GM18519 (cell line): ENCODE results near the gene PAK2.
"Not testable (repeated sequence)": the region's sequence is repeated elsewhere in the genome, so short reads cannot be mapped to it uniquely, and the experiment has no call there.

Source experiments
- ATAC-seq: cut with Tn5 transposase; IDR thresholded peaks from one replicate; pipeline ENCODE4 v1.9.1; 2021; ENCODE audit warnings: mild to moderate bottlenecking, moderate library complexity; ENCODE audit not compliant: unreplicated experiment, low FRiP score

Gene PAK2

DNA sequence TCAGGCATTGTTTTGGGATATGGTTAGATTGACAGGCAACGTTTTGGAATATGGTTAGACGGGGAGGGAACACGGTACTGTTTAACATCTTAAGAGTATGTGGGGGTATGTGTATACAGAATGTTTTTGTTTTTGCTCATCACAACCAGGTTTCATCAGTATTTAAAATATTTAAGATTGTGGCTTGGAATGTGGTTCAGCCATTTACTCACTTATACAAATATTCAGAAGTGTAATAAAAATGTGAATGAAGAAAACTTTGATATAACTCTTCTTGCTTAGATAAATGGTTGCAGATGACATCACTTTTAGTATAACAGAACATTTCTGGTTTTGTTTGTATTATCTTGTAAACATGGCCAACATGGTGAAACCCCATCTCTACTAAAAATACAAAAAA lies 3.9 kb upstream of the PAK2 start:
- ATAC-seq: no peak

DNA sequence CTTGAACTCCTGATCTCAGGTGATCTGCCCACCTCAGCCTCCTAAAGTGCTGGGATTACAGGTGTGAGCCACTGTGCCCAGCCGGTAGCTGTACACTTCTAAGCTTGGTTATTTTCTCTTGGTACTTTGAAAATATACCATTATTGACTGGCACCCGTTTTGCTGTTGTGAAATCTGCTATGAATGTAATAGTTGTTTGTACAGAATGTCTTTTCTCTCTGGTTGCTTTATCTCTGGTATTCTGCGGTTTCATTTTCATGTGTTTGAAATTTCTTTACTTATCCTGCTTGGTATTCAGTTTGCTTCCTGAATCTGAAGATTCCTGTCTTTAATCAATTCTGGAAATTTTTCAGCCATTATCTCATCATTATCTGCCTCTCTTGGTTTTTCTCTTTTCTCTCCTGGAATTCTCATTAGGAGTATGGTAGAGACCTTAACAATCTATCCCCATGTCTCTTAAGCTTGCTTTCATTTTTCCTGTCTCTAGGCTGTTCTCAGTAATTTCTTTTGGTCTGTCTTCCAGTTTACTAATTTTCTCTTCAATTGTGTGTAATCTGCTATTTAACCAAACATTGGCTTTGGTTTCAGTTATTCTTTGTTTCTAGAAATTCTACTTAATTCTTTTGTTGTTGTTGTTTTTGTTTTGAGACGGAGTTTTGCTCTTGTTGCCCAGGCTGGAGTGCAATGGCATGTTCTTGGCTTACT lies 2.8 kb upstream of the PAK2 start:
- ATAC-seq: no peak

DNA sequence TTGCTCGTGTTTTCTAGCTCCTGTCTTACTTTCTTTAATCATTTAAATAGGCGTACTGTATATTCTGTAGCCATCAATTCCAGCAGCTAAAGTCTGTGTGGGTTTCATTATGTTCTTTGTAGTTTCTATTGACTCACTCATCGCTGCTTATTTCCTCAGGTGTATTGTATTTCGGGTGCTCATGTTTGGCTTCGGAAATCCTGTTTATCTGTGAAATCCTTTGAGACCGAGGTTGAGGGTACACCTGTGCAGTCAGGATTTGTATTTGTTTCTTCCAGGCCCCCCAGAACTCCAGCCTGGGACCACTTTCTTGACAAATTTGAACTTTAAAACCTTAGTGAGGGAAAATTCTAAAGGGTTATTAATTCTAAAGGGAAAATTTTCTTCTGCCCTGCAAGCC lies 2.0 kb upstream of the PAK2 start:
- no peak for ATAC-seq

DNA sequence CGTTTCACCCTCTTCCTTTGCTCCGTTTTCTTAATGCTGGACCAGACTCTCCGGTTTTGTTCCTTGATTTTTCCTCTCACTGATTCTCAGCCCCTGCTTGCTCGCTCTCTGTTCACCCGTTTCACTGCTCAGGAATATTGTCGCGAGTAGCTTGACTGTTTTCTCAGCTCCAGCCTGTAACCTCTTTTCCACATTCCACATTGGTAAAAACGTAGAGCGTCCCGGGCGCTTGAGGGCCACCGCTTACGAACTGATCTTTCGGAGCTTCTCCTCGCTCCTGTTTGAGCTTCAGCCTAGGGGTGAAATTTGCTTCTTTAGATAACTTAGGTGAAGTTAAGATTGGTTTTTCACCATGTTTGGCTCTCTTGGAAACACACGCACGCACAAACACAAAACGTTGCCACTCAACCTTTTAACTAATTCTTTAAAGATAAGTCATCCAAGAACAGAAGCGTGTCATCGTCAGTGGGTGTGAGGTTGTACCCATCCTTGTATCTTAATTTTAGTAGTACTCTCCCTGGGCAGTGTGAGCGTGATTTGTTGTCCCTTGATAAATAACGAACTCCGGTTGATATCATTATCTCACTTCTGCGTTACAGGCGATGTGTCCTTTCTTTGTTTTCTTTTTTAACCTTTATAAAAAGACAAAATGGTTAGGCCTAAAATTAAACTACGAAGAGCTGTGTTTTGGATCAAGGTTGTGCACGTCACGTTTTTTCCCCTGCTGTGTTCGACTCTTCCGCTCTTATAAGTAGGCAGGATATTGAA lies 1.0 kb downstream of the PAK2 start:
- no peak for ATAC-seq

DNA sequence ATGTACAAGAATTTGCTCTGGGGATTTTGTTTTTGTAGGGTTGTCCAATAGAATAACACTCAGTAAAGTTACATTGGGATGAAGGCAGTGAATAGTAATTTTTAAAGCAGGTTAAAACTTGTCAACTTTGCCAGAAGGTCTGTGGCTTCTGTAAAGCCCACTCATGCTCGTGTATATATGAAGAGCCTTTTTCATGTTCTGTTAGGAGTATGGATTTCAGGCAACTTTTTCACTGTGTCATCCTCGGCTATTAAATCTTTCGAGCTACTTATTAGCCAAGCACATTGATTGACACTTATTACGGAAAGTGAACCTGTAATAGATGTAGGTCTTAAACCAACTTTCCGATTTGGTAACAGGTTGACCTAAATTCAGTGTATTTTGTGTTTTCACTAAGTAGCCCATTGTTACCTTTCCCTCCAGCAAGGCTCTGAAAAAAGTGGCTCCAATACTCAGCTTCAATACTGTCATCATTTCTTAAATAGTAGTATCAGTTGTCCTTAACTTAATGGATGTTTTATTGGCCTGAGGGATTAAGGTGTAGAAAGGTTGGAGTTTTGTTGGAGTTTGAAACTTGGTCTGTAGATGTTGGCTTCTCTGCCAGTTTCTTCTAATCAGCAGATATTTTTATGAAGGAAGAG lies 1.7 kb downstream of the PAK2 start:
- ATAC-seq: no peak

DNA sequence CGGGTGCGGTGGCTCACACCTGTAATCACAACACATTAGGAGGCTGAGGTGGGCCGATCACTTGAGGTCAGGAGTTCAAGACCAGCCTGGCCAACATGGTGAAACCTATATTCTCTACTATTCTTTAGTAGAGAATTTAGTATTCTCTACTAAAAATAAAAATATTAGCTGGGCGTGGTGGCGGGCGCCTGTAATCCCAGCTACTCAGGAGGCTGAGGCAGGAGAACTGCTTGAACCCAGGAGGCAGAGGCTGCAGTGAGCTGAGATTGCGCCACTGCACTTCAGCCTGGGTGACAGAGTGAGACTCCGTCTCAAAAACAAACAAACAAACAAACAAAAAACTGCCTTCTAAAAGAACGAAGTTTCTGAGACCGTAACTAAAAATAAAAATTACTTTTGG lies 3.9 kb downstream of the PAK2 start:
- ATAC-seq: not testable (repeated sequence)

DNA sequence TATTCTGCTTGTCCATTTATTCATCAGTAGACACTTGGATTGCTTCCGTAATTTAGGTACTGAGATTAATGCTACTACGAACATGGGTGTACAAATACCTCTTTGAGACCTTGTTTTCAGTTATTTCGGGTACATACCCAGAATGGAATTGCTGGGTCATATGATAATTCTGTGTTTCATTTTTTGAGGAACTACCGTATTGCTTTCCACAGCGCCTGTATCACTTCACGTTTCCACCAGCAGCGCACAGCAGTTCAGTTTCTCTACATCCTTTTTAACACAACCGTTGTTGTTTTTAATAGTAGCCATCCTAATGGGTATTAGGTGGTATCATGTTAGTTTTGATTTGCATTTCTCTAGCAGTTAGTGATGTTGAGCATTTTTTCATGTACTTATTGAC lies 9.5 kb downstream of the PAK2 start:
- no peak for ATAC-seq

DNA sequence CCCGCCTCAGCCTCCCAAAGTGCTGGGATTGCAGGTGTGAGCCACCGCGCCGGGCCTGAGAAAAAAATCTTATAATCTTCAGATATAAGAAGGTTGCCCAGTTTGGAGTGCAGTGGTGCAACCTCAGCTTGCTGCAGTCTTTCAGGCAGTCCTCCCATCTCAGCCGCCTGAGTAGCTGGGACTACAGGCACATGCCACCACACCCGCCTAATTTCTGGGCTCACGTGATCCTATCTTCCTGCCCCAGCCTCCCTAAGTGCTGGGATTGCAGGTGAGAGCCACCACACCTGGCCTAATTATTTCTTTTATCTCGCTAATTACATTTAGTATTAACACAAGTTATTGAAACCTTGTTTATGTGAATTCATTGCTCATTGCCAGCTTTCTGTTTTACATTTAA lies 13.5 kb downstream of the PAK2 start:
- ATAC-seq: no peak

DNA sequence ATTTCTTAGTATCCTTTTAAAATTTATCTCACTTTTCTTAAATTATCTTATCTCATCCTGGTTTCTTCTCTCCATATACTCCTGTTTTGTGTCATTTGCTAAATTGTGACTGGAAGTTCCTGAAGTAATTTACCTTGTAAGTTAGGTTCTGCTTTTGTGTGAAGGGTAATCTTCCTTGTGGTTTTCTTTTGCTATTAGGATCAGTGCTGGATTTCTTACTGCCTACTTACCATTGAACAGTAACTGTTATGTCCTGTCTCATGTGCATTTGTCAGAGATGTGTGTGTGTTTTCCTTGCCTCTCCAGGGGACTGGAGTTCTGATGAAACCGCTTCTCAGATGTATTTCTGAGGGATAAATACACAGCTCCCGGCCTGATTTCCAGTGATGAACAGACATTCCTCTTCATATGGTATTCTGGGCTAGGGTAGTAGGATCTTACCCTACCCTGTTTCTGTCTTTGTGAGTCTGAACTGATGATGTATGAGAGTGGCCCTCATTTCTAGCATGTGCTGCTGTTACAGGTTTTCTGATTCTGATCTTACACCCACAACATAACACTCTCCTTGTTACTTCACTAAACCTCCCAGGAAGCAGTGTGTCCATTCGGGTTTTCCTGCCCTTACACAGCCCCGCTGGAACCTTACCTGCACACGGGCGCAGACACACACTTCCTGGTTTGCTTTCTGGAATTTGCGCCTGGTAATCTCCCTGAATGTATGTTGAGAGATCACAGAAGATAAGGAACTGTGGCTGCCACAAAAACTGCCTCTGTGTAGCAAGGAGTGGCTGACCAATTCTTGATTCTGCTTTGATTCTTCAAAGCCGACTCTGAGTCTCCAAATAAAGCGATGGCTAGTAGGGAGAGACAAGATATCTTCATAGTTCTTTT lies 14.7 kb downstream of the PAK2 start:
- ATAC-seq: no peak

DNA sequence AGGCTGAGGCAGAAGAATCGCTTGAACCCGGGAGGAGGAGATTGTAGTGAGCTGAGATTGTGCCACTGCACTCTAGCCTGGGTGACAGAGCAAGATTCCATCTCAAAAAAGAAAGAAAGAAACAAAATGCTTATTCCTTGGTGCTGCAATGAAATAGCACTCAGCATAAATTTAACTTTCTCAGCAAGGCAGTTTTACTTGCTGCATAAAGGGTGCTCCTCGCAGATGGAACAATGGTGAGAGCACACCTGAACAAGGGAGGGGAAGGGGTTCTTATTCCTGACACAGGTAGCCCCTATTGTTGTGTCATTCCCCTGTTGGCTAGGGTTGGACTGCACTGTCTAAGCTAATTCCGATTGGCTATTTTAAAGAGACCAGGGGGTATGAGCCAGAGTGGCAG lies 17.1 kb downstream of the PAK2 start:
- no peak for ATAC-seq

DNA sequence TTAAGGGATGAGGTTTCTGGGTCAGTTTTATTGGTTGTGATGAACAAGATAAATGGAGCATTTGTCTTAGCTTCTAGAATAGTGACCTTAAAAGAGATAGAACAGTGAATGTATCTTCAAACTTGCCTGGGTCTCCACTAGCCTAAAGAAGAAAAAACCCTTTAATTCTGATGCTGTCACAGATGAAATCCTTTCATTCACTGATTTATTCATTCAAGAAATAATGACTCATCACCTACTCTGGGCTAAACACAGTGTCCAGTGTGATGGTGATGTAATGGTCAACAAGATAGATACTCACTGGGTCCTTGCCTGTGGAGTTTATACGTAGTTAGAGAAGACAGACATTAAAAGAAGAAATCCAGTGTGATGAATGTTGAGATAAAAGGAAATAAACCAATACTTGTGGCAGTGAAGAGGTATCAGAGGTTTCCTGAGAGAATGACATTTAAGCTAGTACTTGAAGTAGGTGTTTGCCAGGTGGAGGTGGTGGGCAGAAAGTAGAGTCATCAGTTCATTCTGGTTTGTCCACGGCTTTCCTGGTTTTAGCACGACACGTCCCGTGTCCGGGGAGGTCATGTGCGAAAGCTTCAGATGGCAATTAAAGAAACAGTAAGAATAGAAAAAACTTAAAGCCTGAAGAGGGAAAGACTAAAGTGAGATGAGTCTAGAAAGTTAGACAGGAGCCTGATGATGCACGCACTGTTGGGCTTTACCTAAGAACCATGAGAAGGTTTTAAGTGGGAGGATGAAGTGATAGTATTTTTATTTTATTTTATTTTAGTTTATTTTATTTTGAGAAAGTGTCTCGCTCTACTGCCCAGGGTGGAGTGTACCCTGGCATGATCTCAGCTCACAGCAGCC lies 18.5 kb downstream of the PAK2 start:
- ATAC-seq: no peak

DNA sequence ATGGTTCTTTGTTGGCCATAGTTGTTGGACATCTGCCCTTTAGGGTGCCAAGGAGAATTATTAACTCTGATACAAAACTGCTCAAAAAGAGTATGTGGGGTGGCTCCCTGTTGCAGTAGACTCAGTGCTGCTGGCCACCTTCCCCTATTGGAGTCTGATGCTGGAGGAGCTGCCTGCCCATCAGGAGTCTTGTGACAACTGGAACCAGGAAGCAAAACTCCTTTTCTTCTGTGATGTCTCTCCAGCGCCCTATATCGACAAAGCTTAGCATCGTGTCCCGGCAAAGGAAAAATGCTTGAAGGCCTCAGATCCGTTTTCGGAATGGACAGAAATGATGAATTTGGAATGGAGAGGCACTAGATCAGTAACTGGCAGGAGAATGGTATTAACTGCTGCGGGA lies 23.5 kb downstream of the PAK2 start:
- ATAC-seq: no peak

DNA sequence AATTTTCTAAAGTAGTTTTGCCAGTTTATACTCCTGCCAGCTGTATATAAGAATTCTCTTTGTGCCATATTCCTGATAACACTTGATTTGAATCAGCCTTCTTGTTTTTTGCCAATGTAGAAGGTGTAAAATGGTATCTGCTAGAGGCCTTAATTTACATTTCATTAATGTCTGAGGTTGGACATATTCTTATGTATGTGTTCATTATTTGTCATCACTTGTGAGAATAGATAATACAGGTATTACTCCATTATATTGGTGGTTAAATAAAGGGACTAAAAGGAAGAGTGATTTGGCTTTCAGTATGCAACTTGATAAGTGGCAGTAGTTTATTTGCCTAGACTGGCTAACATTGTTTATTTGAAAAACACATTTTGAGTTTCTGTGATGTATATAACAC lies 25.8 kb downstream of the PAK2 start:
- ATAC-seq: no peak

DNA sequence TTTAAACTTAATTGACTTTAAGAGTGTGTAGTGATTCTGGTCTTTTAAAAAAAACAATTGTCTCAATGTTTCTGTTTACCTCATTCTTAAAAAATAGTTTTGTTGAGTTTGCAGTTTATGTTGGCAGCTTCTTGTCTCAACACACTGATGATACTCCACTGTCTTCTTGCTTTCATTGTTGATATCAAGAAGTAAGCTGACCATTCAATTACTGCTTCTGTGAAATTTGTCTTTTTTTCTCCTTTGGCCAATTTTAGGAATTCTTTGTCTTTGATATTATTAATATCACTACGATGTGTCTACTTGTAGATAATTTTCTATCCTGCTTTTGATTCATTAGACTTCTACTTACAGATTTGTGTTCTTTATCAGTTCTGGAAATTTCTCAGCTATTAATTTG lies 31.4 kb downstream of the PAK2 start:
- no peak for ATAC-seq

DNA sequence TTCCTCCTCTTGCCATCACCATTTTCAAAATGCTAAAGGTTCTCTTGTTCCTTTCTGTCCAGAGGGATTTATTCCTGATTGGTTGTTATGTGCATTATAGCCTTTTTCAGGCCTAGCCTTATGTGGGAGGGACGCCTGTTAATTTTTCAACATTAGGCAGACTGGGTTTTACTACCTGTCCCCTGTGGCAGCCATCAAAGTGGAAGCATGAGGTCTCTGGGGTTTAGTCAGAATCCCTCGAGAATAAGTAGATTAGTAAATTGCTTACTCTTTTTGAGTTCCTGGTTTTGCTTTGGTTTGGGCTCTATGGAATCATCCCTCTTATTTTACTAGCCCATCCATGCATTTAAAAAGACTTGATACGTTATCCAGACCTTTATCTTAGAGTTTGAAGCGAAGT lies 32.4 kb downstream of the PAK2 start:
- no peak for ATAC-seq

DNA sequence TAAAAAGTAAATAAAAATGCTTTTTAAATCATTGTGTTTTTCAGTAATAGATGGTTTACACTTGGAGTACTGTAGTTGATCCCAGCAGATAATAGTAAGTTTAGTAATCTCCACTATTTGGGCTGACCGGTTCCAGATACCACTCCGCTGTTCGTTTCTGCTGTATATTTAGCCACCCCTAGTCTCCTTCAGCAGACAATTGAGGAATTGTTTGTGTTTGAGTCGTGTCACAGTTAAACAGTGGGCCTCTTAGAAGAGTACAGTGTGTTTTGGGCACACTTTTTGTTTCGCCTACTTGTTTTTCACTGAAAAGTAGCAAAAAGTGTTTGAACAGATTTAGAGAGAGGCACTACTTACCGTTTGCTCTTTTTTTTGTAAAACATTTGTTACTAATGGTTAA lies 33.2 kb downstream of the PAK2 start:
- ATAC-seq: no peak

DNA sequence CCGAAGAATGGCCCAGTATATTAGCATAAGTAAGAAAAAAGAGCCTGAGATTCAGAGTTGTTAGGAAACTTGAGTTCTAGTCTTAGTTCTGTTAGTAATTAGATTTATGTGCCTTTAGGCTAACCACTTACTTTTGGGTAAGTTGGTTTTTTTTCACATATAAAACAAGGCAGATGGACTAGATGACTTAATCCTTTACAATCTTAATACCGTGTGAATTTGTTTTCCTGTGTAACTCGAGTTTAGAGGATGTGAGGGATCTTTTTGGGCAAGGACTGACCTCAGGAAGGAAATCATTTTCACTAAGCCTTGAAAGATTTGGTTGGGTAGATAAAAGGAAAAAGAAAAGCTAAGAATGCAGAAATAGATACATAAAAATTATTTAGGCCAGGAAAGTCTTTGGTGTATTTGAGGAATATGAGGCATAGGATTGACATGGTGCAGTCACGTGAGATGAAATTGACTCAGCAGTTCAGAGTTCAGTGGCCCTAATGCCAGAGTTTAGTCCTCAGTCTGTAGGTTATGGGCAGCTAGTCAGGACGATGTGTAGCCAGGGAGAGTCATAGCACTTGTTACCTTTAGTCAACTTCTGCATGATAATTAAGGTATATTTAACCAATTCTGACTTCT lies 34.6 kb downstream of the PAK2 start:
- ATAC-seq: no peak

DNA sequence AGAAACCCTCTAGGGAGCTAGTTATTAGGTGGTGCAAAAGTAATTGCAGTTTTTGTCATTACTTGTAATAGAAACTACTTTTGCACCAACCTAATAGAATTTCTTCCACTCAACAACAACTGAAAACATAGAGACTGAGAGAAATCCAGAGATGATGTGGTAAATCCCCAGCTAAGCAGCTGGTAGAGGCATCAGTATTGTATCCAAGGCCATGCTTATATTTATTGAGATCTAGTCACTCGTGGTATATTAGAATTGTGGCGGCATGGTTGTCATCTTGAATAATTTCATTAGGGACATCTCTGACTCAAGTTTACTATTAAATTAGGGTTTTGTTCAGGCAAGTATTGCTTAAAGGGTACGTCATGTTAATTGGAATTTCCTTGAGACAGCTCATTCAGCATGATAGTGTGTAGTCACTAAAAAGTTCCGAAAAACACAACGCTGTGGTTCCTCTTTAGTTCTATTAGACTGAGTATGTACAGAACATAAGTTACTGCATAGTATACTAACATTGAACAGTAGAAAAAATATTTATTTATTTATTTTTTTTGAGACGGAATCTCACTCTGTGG lies 35.3 kb downstream of the PAK2 start:
- no peak for ATAC-seq

DNA sequence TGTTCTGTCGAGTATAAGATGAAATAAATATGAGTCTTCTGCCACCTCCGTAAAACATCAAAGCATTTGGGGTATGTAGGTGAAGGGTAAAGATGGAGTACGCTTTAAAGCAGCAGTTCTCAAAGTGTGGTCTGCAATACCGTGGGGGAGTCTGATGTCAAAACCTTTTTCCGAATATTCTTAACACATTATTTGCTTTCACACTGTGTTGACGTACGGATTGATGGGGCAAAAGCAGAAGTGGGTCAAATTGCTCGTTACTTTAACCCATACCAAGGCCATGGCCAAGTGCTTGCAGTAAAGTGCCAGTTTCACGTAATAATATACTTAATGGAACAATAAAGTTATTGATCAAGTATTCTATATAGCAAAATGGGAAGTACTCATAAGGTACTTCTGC lies 36.3 kb downstream of the PAK2 start:
- no peak for ATAC-seq
